GM23248 (cell line): ENCODE data around the gene ERC2.

Experiments used
- EZH2 ChIP-seq: fragments of 200-600 bp; sonication (generic); IDR thresholded peaks from 2 replicates; pipeline ENCODE4 v1.6.1; 2018; ENCODE audit warnings: antibody characterized with exemption, mild to moderate bottlenecking; ENCODE audit not compliant: insufficient read depth, poor library complexity, severe bottlenecking
- EZH2phosphoT487 ChIP-seq: fragments of 200-600 bp; sonication (generic); IDR thresholded peaks from 2 replicates; pipeline ENCODE4 v1.6.1; 2018; ENCODE audit warnings: antibody characterized with exemption, moderate library complexity, mild to moderate bottlenecking, low read depth; ENCODE audit not compliant: insufficient read depth

GRCh38 chr3:56126632-56127031, 341.6 kb downstream of the ERC2 start:
- TF ChIP-seq EZH2 (no peak), EZH2phosphoT487 (no peak)
